Heart left ventricle (tissue), 16 donors: ENCODE results near the gene RNF123. TPM values are rescaled to one million over a fixed set of nuclear protein-coding genes. Genes with fewer than 3 reads are reported as not detected.
A peak's percentile ranks its signal among the peaks of the same experiment; 100 is the strongest.

ENCODE experiments used
- ATAC-seq, 4 donors: fragments of 200-7000 bp; cut with Tn5 transposase; one replicate each; pipeline ENCODE4 v1.9.1; 2020 to 2022; ENCODE audit warnings: moderate library complexity in 4 of 4, mild to moderate bottlenecking in 3 of 4, moderate number of reproducible peaks in 1 of 4
- DNase-seq, 5 donors: peaks; one replicate each; pipeline ENCODE4 v3.0.0-alpha.2; 2020
- H3K27ac ChIP-seq, 12 donors: fragments of 200-600 bp; sonication (generic) in 4 of 12; one replicate each; pipeline versions ENCODE4 v1.5.0 to v1.8.0; 2016 to 2022; ENCODE audit warnings: mild to moderate bottlenecking in 2 of 12
- H3K27me3 ChIP-seq, 9 donors: fragments of 200-600 bp; sonication (generic) in 2 of 9; one replicate each; pipeline versions ENCODE4 v1.5.1 to v1.8.0; 2016 to 2022; ENCODE audit warnings: mild to moderate bottlenecking in 3 of 9
- H3K36me3 ChIP-seq, 9 donors: fragments of 200-600 bp; sonication (generic) in 2 of 9; one replicate each; pipeline versions ENCODE4 v1.5.0 to v1.8.0; 2018 to 2022; ENCODE audit warnings: mild to moderate bottlenecking in 2 of 9
- H3K4me1 ChIP-seq, 12 donors: fragments of 200-600 bp; sonication (generic) in 4 of 12; one replicate each; pipeline versions ENCODE4 v1.5.0 to v1.8.0; 2016 to 2022; ENCODE audit warnings: mild to moderate bottlenecking in 3 of 12
- H3K4me3 ChIP-seq, 12 donors: fragments of 200-600 bp; sonication (generic) in 4 of 12; one replicate each; pipeline versions ENCODE4 v1.5.0 to v1.8.0; 2017 to 2022; ENCODE audit warnings: mild to moderate bottlenecking in 9 of 12, moderate library complexity in 4 of 12
- H3K9me3 ChIP-seq, 12 donors: fragments of 200-600 bp; sonication (generic) in 4 of 12; one replicate each; pipeline versions ENCODE4 v1.5.0 to v1.8.0; 2016 to 2022; ENCODE audit warnings: mild to moderate bottlenecking in 1 of 12
- CTCF ChIP-seq, 12 donors: fragments of 200-600 bp; sonication (generic) in 4 of 12; IDR thresholded peaks; one replicate each; pipeline versions ENCODE4 v1.5.0 to v1.8.0; 2018 to 2022; ENCODE audit warnings: antibody characterized with exemption in 12 of 12, mild to moderate bottlenecking in 5 of 12
- POLR2A ChIP-seq, 2 donors: fragments of 450-650 bp; IDR thresholded peaks; one replicate each; pipeline ENCODE4 v1.6.1; 2017; ENCODE audit warnings: antibody characterized with exemption in 2 of 2, mild to moderate bottlenecking in 2 of 2, moderate library complexity in 2 of 2
- WGBS, 4 donors: extraction: QIAGEN DNeasy Blood & Tissue Kit in 2 of 4; methylation state at CpG; one replicate each; pipeline versions ENCODE4 v1.1.5 to v1.1.7; 2013 to 2018; 5-methylcytosine and 5-hydroxymethylcytosine counted together
- intact Hi-C, 10 donors: fragments of 100-400 bp; cut with DNase I; formaldehyde crosslinking; loops; one replicate each; pipeline versions ENCODE4 v1.11.1 to v1.14.2; 2022
- polyA plus RNA-seq, 2 donors: library from polyadenylated mRNA; stranded (reverse); fragments of 200-250 nt; gene quantifications; one replicate each; pipeline ENCODE4 v1.2.3, GENCODE V29; 2013
- total RNA-seq, 9 donors: library from RNA; depleted of rRNA in 2 of 9; stranded (reverse); fragments of >200 nt in 2 of 9; fragmentation: NEBNext Ultra II Directional in 3 of 9; extraction: Animal tissue kit (Norgen Biotek cat#: 25700) in 3 of 9; gene quantifications; one replicate each; pipeline versions ENCODE4 v1.1.0 to v1.2.4, GENCODE V29; 2016 to 2023
- donor health status: ischemic (EF 13 %, LVEDD 7.1; RV severe dilation, severe dysfunction).
- donor health status: healthy with polysubstance abuse.
- donor health status: DM: no; HTN: yes; CAD: no.
- donor health status: DM: no; HTN: no; CAD: no.
- donor health status: ischemic (EF 25% LVEDD 6.9; RV normal size, moderate dysfunction).
- donor health status: ischemic (EF 25% LVEDD 5.7; RV mildly dilated, moderate dysfunction).
- donor health status: healthy.
- donor health status: DM: yes; HTN: yes; CAD: no.
- donor health status: ischemic (EF 35%, LVEDD 5.7; RV mildly dilated, moderate dysfunction).
- donor health status: nonischemic (EF 11% LVEDD 7.7; RV severe dilation, severe dysfunction).
- donor health status: DM: yes; HTN: yes; CAD: no.
- donor health status: PGD.
- donor health status: ischemic (EF 29% LVEDD 5.4; RV normal size, mild dysfunction).
- donor health status: nonischemic (EF 23%, LVEDD 6.1; RV moderate dilation, normal function).

The RNF123 gene
- total and polyA plus RNA-seq, 11 donors: 27.7 to 61.4 (median 46.0) TPM

- TF ChIP-seq POLR2A (IDR thresholded peaks at IDR 0.05): no peak
- TF ChIP-seq CTCF (IDR thresholded peaks at IDR 0.05): no peak
- 90 to 100% (median 92%) methylated on average over 2 to 9 of the region's 9 CpGs for WGBS, 4 donors
- Histone ChIP-seq H3K4me3 (no peak overlapping the region), H3K9me3 (no peaks in the 10 kb centered on the region), H3K36me3 (no peaks in the 10 kb centered on the region), H3K4me1 (peaks cover 0 to 10% (median 5%) of the 10 kb centered on the region in 12 donors), H3K27me3 (no peaks in the 10 kb centered on the region), H3K27ac (no peak overlapping the region)
- intact Hi-C loops: no loop called here
- DNase-seq: peak in 1 of 5 donors; percentile 53
- no peak for ATAC-seq
Measured at GRCh38 chr3:49642708-49643145, 46.6 kb upstream of the RNF123 start.

GRCh38 chr3:49644684-49645083 is 44.7 kb upstream of the RNF123 start:
- TF ChIP-seq CTCF (IDR thresholded peaks at IDR 0.05) (no peak), POLR2A (IDR thresholded peaks at IDR 0.05) (no peak)
- intact Hi-C loops: no loop called here
- no peak for DNase-seq
- H3K4me3 ChIP-seq: no peak overlapping the region
- 69 to 80% (median 75%) methylated on average over 6 to 8 of the region's 8 CpGs for WGBS, 4 donors
- no peak for ATAC-seq
- H3K27me3 ChIP-seq: no peaks in the 10 kb centered on the region
- peaks cover 0 to 23% (median 11%) of the 10 kb centered on the region in 12 donors for H3K4me1 ChIP-seq
- no peaks in the 10 kb centered on the region for H3K9me3 ChIP-seq
- no peak overlapping the region for H3K27ac ChIP-seq
- no peaks in the 10 kb centered on the region for H3K36me3 ChIP-seq

GRCh38 chr3:49646236-49646635 is 43.1 kb upstream of the RNF123 start:
- Histone ChIP-seq H3K27me3 (no peaks in the 10 kb centered on the region), H3K9me3 (no peaks in the 10 kb centered on the region), H3K27ac (no peak overlapping the region), H3K36me3 (no peaks in the 10 kb centered on the region), H3K4me1 (peaks cover 0 to 25% (median 11%) of the 10 kb centered on the region in 12 donors), H3K4me3 (no peak overlapping the region)
- intact Hi-C loops: no loop called here
- no peak for ATAC-seq
- no peak for DNase-seq
- WGBS, 4 donors: 85 to 95% (median 92%) methylated on average over 3 of the region's 3 CpGs
- TF ChIP-seq POLR2A (IDR thresholded peaks at IDR 0.05) (no peak), CTCF (IDR thresholded peaks at IDR 0.05) (no peak)

- WGBS, 4 donors: 33 to 38% (median 34%) methylated on average over 2 of the region's 2 CpGs
Measured at GRCh38 chr3:49647741-49648140, 41.6 kb upstream of the RNF123 start.

More at GRCh38 chr3:49647741-49648140, 41.6 kb upstream of the RNF123 start:
- DNase-seq (peak; percentile 52 to 64 (median 55)), ATAC-seq (peak; percentile 86 to 98 (median 96))
- Histone ChIP-seq H3K27ac (peak overlapping the region in 9 of 12 donors; percentile 33 to 80 (median 69)), H3K27me3 (no peaks in the 10 kb centered on the region), H3K36me3 (peaks cover 0 to 8% (median 0%) of the 10 kb centered on the region in 9 donors), H3K4me3 (no peak overlapping the region), H3K9me3 (no peaks in the 10 kb centered on the region), H3K4me1 (peaks cover 0 to 25% (median 11%) of the 10 kb centered on the region in 12 donors)
- intact Hi-C loops: no loop called here
- TF ChIP-seq CTCF (IDR thresholded peaks at IDR 0.05): no peak
- no peak for TF ChIP-seq POLR2A (IDR thresholded peaks at IDR 0.05)
